ENCODE data around the gene ATP6V0E1.

Gene ATP6V0E1

GRCh38 chr5:173010021-173010420 is 26.4 kb downstream of the ATP6V0E1 start:
- no peak for TF ChIP-seq CTCF (IDR thresholded peaks at IDR 0.05; ENCODE audit: unreplicated experiment in 3 of 3)
- H3K4me3 Mint-ChIP-seq, result no peak overlapping the region
- peak overlapping the region in 2 of 3 experiments; percentile 1 to 26 for H3K27ac Mint-ChIP-seq
- H3K27me3 Mint-ChIP-seq (ENCODE audit: low read depth), result no peaks in the 10 kb centered on the region
- no peaks in the 10 kb centered on the region for H3K36me3 Mint-ChIP-seq (ENCODE audit: low read depth)
- H3K9me3 Mint-ChIP-seq, result no peaks in the 10 kb centered on the region
- H3K4me1 Mint-ChIP-seq, result peaks cover 25% of the 10 kb centered on the region

- H3K36me3 Mint-ChIP-seq (ENCODE audit: low read depth), result no peaks in the 10 kb centered on the region
- peak overlapping the region in 2 of 3 experiments; percentile 26 to 65 for H3K27ac Mint-ChIP-seq
- H3K27me3 Mint-ChIP-seq (ENCODE audit: low read depth), result no peaks in the 10 kb centered on the region
- H3K4me1 Mint-ChIP-seq, result peaks cover 25% of the 10 kb centered on the region
- H3K4me3 Mint-ChIP-seq, result no peak overlapping the region
- no peaks in the 10 kb centered on the region for H3K9me3 Mint-ChIP-seq
- TF ChIP-seq CTCF (IDR thresholded peaks at IDR 0.05; ENCODE audit: unreplicated experiment in 3 of 3), result peak in 1 of 3 experiments; percentile 11
These were observed 27.2 kb downstream of the ATP6V0E1 start for GRCh38 chr5:173010547-173011464.

- H3K9me3 Mint-ChIP-seq, result no peaks in the 10 kb centered on the region
These were observed 28.0 kb downstream of the ATP6V0E1 start for GRCh38 chr5:173011566-173011965.

GRCh38 chr5:173012882-173013281 is 29.3 kb downstream of the ATP6V0E1 start:
- Mint-ChIP-seq H3K27ac (no peak overlapping the region), H3K4me1 (peaks cover 23% of the 10 kb centered on the region), H3K9me3 (no peaks in the 10 kb centered on the region), H3K27me3 (ENCODE audit: low read depth) (no peaks in the 10 kb centered on the region), H3K36me3 (ENCODE audit: low read depth) (no peaks in the 10 kb centered on the region), H3K4me3 (no peak overlapping the region)
- no peak for TF ChIP-seq CTCF (IDR thresholded peaks at IDR 0.05; ENCODE audit: unreplicated experiment in 3 of 3)

More at GRCh38 chr5:173011566-173011965, 28.0 kb downstream of the ATP6V0E1 start:
- no peak overlapping the region for H3K4me3 Mint-ChIP-seq
- TF ChIP-seq CTCF (IDR thresholded peaks at IDR 0.05; ENCODE audit: unreplicated experiment in 3 of 3), result no peak
- no peaks in the 10 kb centered on the region for H3K27me3 Mint-ChIP-seq (ENCODE audit: low read depth)
- no peaks in the 10 kb centered on the region for H3K36me3 Mint-ChIP-seq (ENCODE audit: low read depth)
- peaks cover 31% of the 10 kb centered on the region for H3K4me1 Mint-ChIP-seq
- H3K27ac Mint-ChIP-seq, result no peak overlapping the region

- H3K27ac Mint-ChIP-seq, result no peak overlapping the region
- no peak overlapping the region for H3K4me3 Mint-ChIP-seq
- H3K4me1 Mint-ChIP-seq, result peaks cover 21% of the 10 kb centered on the region
- H3K27me3 Mint-ChIP-seq (ENCODE audit: low read depth), result no peaks in the 10 kb centered on the region
- H3K36me3 Mint-ChIP-seq (ENCODE audit: low read depth), result peaks cover 4% of the 10 kb centered on the region
- TF ChIP-seq CTCF (IDR thresholded peaks at IDR 0.05; ENCODE audit: unreplicated experiment in 3 of 3), result no peak
- no peaks in the 10 kb centered on the region for H3K9me3 Mint-ChIP-seq
These were observed 31.1 kb downstream of the ATP6V0E1 start for GRCh38 chr5:173014671-173015070.

- Mint-ChIP-seq H3K36me3 (ENCODE audit: low read depth) (peaks cover 9% of the 10 kb centered on the region), H3K4me1 (peaks cover 16% of the 10 kb centered on the region), H3K9me3 (no peaks in the 10 kb centered on the region), H3K27ac (no peak overlapping the region), H3K27me3 (ENCODE audit: low read depth) (no peaks in the 10 kb centered on the region), H3K4me3 (no peak overlapping the region)
- TF ChIP-seq CTCF (IDR thresholded peaks at IDR 0.05; ENCODE audit: unreplicated experiment in 3 of 3), result no peak
These were observed 31.6 kb downstream of the ATP6V0E1 start for GRCh38 chr5:173015192-173015591.

Measured in nephron (organoid).